Kasumi-1 (cell line): ENCODE data around the gene BTBD9.

Source experiments
- DNase-seq, 2 experiments: peaks; one replicate each; lab custom pipeline; 2025; lab: John Stamatoyannopoulos, UW

BTBD9 gene

DNA sequence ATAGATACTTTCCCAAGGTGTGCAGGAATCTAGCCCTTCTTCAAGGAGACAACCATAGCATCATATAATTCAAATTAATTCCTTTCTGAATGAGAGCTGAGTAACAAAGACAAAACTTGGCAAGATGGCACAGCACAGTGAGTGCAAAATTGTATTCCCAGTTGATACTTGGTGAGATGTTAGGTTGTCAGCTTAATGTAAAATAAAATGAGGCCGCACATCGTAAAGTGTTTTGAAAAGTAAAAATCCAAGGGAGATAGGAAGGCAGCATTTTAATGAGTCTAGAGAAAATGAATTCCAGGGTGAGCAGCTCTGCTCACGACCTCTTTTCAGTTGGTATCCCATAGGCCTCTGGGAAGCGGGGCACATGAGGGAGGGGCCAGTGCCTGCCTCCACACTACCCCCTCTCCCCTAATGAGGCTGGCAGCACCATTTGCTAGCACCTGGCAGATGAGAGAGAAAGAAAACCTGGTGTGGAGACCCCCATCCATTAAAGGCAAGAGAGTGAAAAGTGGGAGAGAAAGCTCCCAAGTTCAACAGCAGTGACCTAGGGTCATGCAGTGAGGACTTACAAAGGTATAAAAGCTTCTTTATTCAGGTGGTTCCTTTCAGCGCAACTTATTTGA, 158.4 kb downstream of the BTBD9 start:
- no peak for DNase-seq

DNA sequence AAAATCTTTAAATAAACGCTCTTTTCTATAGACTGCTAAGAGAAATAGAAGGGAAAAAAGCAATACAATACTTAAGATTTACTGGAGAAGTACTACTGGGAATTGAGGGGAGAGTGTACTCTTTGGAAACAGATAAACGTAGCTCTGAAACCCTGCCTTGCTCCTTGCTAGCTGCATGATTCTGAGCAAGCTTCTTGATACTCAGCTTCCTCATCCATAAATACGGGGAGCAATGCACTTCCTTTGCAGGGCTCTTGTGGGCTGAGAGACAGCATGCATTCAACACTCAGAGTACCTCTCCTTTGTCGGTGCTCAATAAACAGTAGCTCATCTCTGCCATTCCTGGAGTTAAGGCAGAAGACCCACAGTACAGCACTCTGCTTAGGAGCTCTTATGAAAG, 159.7 kb downstream of the BTBD9 start:
- DNase-seq, result no peak

DNA sequence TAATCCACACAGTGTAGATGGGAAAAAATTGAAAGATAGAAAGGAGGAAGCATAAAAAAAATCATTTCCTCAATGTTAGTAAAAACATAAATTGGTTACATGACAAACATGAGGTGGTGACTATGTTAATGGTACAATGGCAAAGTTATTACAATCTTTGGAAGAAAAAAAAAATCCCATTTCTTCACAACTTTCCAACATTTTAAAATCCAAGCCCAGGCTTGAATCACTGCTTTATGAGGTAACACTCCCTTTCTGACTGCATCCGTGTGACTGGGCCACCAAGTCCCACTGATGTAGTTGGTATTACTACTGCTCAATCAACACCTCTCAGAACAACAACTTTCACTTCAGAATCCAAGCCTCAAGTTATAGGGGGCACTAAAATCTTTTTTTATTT, 160.4 kb downstream of the BTBD9 start:
- DNase-seq, result no peak

DNA sequence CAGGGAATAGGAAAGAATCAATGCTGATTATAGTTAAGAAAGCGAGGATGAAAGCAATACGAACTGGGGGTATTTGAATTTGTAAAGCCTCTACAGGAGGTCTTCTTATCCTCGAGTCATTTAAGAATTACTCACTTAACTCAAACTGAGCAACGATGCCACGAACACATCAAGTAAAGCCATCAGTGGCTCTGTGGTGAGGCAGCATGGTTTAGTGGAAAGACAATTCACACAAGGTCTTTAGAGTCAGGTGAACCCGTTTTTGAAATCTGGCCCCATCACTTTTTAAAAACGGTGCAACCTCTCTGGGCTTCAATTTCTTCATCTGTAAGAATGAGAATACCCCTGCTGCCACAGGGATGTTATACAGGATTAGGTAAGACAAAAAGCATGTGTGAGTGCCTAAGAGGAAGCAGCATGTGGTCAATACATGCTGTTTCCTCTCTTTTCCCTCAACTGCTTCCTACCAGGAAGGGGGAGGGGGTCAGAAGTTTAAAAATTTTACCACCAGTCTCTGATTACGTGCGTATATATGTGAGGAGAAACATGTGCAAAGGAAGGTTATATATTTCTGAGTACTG, 162.0 kb downstream of the BTBD9 start:
- peak; percentile 25 to 31 for DNase-seq

DNA sequence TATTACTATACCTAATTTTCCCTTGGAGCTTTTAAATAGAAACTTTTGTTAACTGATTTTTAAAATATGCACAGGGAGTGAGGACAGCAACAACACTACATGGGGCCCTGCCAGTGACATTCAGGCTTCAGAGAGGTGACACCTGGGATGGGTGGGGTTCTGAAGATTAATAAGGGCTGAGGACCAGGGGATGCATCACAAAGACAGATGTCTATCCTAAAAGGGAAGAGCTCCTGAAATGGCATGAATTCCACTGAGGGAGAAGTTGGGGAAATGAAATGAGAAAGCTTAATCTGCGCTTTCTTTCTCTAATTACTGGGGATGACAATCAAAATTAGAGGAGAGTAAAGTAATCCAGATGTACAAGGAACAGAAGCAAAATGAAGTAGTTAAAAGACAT, 162.8 kb downstream of the BTBD9 start:
- no peak for DNase-seq

DNA sequence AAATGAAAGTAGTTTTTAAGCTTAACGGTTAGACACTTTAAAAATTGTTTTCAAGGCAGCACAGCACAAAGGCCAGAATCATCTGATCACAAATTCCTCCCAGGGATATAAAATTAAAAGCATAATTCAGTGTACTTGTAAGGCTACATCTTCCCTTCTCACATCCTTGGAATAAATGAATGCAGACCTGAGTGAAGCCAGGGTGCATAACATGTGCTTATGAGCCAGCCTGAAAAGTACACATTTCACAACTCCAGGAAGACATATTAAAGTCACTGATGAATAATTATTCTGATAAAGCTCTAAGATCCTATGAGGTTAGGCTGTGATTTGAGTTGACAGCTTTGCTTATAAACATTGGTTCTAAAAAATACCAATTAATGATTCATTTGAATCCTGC, 163.6 kb downstream of the BTBD9 start:
- no peak for DNase-seq

DNA sequence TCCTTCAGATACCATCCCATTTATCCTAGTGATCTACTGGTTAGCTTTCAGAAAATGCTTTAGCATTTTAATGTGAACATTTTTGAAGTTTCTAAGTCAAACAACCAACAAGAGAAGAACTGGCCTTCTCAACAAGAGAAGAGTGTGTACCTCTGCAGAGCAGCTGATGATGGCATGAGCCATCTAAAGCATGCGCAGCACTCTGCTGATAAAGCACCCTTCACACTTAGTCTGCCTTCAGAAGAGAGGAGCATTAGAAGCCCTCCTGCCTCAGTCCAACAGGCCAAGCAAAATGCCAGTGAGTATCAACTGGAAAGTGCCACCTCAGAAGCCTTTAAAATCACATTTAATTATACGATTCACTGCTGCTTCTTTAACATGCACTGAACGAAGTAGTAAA, 169.2 kb downstream of the BTBD9 start:
- no peak for DNase-seq

DNA sequence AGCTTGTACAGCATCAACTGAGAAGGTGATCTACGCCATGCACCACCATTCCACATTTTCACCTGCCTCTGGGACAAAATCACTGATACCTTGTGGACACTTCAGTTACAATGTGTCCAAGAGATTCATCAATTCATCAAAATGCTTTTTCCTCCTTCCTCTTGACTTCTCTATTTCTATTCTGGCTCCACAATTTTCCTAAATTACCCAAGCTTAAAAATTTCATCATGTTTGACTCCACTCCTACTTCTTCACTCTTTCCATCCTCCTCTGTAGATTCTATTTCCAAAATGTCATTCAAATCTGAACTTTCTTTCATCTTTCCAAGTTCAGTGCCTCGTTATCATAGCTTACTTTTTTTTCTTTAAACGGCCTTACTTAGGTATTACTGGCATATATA, 172.2 kb downstream of the BTBD9 start:
- no peak for DNase-seq

DNA sequence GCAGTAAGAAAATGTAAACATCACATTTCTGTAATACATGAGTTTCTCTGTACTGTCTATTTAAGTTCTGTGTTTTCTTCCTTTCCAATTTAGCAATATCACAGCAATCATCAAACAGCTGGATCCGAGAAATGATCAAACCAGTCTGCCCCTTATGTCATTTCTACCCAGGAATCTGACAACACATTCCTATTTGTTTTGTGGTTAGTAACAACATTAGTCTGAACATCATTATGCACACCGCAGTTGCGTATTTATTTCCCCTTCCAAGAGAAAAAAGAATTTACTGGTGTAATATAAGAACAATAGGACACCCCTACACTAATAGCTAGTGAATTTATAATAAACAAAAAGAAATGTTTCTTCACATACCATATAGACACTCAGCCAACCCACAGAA, 179.5 kb downstream of the BTBD9 start:
- no peak for DNase-seq

DNA sequence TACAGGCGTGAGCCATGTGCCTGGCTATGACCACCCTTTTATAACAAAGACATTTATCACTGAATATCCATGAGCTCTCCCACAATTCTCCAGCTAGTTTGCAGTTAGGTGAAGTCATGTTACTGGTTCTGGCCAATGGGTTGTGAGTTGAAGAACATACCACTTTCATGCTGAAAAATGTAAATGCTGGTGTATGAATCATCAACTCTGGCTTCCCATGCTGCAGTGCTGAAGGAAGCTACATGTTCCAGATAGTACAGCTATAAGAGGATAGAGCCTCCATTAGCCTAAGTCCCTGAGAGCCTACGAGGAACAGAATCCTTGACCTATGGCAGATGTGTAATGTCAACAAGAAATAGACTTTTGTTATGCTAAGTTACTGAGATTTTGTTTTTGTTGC, 180.4 kb downstream of the BTBD9 start:
- no peak for DNase-seq

DNA sequence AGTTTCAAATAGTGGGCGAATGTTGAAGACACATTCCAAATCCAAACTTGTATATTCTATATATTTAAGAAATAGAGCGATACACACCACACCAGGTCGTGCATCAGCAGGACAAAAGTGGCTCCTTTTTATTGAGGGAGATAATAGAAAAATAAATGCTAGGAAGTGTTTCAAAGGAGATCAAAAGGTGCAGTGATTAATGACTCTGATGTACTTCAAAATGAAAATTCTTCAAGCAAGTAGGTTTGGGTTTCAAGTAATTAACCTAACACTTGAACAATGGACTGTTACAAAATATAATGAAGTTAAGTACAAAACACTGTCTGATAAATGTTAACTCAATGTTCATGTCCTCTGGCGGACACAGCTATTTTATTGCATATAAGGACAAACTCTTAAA, 185.9 kb downstream of the BTBD9 start:
- DNase-seq, result no peak

DNA sequence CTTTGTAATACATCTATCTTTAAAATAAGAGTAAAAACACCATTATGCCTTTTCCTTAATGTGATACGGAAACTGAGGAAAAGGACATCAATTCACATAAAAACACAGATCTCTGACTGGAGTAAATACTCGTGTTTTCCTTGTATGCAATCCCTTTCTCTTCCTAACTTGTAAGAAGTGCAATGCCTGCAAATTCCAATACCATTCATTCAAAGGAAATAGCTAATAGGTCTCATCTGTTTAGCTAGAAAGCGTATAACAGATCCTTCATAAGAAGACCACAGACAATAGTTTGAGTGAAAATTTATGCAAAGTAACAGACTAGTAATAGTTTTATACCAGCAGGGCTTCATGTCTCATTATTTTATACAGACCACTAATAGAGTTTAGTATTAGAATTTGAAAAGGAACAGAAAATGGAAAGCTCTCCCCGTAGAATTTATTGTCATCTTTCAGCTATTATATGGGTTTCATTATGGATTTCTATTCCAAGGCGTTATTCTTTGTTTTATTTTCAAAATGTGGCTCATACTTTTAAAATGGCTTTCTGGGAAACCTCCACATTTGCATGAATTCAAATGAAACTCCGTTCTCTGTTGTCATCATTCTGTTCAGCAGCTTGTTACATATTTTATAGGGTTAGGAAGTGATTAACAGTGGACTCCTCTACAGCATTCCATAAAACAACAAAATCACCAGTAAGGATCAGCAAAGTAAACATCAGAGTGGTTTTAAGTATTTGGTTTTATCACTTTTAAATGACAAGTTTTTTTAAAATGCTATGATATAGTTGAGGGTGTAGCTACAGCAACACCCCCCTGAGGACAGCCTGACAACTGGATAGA, 186.7 kb downstream of the BTBD9 start:
- no peak for DNase-seq

DNA sequence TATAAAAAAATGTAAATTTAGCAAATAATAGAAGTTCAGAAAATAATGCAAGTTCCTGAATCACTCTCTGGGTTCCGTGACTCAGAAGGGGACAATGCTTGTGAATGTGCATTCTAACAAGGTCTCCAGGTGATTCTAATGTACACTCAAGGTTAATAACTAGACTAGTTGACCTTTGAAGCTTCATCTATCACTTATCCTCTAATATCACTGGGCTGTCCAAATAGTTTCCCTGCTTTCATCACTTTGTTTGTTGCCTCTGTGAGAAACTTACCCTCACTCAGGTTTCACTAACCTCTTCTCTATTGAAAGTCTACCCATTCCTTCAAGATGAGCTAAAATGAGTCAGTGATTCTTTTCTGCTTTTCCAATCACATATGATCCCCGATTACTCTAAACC, 189.0 kb downstream of the BTBD9 start:
- no peak for DNase-seq

DNA sequence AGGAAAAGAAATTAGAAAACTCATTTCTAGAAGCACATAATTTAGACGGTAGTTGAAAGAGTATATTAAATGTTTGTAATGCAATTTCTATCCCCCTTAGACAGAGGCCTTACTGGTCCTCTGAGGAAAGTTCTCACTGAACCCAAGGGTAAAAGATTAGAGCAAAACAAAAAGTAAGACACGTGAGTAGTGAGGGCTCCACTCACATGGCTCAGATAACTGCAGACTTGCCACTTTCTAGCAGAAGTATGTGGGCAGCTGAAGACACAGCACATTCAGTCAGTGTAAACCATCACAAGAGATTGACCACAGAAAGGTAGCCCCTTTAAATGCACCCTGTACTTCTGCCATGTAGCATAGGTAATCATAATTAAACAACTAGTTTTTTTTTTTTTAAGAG, 193.8 kb downstream of the BTBD9 start:
- DNase-seq, result no peak

DNA sequence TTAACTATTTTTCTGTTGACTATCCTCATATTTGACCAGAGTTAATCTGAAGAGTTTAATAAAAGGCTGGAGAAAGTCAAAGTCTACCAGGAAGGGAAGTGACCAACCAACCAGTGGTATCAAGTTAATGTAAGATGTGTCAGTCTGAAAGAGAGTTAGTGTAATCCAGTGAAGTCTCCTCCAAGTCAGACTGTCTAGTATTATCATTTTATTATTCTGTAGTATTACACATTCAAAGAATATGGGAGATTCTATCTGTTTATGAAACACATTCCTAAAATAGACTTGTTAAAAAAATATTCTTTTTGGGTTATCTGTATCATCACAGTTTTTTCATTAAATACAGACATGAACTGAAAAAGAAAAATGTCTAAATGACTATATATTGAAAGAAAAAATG, 194.4 kb downstream of the BTBD9 start:
- no peak for DNase-seq

DNA sequence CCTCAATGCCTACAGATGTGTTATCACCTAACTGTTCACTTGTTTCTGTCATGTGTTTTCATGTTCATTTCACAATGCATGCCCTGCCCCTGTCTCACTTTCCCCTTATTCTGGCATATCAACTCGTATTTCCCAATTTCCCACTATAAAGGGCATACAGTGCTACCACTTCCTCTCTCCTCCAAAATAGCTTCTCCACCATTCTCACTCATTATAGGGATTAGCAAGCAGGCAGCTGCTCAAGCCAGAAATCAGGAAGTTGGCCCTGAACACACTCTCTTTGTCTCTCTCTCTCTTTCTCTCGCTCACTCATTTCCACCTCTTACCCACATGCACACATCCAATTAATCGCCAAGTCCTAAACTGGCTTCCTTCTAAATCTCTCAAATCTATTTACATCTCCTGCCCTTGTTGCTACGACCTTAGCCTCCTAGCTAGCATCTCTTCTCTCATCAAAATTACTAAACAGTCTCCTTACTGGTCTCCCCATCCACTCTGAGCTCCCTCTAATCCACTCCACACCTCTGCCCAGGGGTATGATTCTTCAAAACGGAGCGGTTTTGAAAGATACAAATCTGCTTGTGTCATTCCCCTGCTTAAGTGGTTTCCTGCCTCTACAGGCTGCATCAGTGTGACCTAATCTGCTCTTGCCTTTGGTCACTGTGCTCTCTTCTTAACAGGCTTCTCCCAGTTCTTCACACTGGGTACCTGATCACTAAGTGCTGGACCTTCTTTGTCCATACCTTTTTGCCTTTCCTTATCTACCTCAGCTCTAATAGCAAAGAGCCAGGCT, 196.2 kb downstream of the BTBD9 start:
- peak; percentile 64 to 83 for DNase-seq

DNA sequence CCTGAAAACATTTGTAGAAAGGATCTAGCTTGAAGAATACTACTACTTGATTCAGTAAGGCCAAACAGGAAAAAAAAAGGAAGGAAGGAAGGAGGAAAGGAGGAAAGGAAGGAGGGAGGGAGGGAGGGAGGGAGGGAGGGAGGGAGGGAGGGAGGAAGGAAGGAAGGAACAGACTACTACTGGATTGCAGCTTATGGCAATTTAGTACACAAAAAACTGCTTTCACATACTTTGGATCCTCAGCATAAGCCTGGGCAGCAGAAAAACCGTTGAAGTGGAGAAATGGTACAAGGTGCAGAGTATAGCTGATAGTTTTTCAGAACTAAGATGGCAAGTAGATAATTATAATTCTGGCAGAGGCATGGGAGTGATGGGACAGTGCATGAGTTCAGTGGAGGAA, 201.6 kb downstream of the BTBD9 start:
- no peak for DNase-seq

DNA sequence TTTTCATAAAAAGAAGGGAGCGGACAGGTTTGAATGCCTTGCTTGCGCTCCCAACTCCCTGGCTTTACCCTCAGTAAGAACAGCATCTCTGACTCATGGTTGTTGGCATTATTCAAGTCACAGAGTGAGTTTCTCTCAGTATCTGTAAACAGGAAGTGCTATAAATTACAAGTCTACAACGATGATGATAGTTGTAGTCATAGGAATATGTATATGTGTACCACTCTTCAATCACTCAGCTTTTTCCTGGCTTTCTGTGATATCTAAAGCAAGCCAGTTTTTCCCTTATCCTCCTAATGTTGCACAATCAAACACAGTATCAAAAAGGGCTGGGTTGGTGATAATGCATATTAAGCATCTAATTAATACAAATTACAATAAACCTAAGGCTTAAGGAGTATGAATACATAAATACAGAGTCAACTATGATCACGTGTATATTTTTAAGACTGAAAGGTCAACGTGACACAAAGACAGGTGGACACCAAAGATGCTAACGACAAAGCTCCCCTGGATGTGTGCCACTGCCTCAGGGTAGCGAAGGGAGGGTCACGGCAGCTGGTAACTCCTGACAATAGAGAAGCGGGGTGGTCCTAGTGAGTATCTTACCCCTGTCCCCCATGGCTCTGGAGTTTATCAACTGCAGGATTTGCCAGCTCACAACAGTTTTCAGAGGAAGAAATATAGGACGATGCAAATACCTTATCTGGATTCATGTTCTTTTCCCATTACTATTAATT, 202.8 kb downstream of the BTBD9 start:
- no peak for DNase-seq

DNA sequence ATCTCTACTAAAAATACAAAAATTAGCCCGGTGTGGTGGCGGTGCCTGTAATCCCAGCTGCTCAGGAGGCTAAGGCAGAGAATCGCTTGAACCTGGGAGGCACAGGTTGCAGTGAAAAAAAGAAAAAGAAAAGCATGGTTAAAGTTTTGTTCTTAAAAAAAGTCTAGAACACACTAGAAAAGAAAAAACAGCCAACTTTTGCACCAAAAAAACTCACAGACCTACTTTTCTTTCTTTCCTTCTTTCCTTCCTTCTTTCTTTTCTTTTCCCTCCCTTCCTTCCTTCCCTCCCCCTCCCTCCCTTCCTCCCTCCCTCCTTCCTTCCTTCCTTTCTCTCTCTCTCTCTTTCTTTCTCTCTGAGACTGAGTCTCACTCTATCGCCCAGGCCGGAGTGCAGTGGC, 204.4 kb downstream of the BTBD9 start:
- no peak for DNase-seq

DNA sequence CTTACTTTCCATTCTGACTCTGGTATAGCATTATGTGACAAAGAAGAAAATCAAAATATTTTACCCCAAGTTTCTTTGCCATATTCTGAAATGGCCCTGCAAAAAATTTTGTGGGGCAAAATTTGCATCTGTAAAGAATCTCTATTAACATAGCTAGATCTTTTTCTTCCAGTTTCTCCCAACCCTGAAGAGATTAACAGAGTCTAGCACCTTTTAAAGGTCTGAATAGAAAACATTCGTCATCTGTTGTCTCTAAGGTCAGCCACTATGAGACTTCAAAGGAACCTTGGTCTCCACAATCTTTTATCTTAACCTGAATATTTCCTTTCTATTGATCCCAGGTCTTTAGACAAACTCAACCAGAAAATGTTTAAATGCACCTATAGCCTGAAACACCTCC, 205.7 kb downstream of the BTBD9 start:
- DNase-seq, result no peak

DNA sequence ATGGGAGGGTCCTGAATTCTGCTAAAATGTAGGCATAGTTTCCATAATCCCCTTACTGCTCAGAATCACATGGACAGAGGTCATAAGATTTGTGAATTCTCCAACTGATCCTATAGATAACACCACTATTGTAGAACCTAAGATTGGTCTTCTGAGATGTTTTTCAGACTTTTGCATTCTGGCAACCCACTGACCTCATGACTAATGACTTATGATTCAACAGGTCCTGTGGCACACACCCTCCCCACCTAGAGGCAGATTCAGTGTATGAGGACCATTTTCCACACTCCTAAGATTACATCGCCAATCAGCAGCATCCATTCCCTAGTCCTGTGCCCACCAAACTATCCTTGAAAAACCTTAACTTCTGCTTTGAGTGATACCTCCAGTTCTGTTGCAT, 207.2 kb downstream of the BTBD9 start:
- no peak for DNase-seq

DNA sequence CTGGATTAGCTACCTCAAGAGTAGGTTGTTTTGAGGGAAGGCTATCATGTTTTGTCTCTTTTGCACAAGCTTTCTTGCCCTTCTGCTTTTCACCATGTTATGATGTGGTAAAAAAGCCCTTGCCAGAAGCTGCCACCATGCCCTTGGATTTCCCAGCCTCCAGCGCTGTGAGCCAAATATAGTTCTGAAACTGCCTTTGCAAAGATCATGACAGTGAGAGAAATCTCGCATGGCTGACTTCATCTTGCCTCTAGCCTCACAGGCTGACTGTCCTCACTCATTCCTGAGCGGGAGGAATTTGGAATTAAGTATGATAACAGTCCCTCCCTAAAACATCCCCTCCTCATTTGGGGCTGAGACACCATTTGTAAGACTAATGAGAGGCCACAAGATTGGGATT, 207.7 kb downstream of the BTBD9 start:
- DNase-seq, result no peak
